GM12801 (cell line): ENCODE measurements around the gene FAM184A.

ENCODE experiments used
- CTCF ChIP-seq: IDR thresholded peaks from one replicate; pipeline ENCODE4 v1.5.1; 2011; ENCODE audit warnings: control low read depth; ENCODE audit not compliant: insufficient read length; ENCODE audit errors: extremely low read depth

The FAM184A gene

GRCh38 chr6:118982575-118982911 lies 95.9 kb downstream of the FAM184A start:
- TF ChIP-seq CTCF, result no peak

GRCh38 chr6:118981884-118982574 lies 96.4 kb downstream of the FAM184A start:
- TF ChIP-seq CTCF, result no peak

- no peak for TF ChIP-seq CTCF
Measured at GRCh38 chr6:118980063-118980462, 98.4 kb downstream of the FAM184A start.

- no peak for TF ChIP-seq CTCF
Measured at GRCh38 chr6:118974790-118975189, 103.7 kb downstream of the FAM184A start.

- no peak for TF ChIP-seq CTCF
Measured at GRCh38 chr6:118971682-118972081, 106.8 kb downstream of the FAM184A start.

GRCh38 chr6:118970866-118971265 lies 107.6 kb downstream of the FAM184A start:
- TF ChIP-seq CTCF, result no peak

- no peak for TF ChIP-seq CTCF
Measured at GRCh38 chr6:118968416-118968815, 110.0 kb downstream of the FAM184A start.
